ENCODE data around the gene CYRIA.

DNA sequence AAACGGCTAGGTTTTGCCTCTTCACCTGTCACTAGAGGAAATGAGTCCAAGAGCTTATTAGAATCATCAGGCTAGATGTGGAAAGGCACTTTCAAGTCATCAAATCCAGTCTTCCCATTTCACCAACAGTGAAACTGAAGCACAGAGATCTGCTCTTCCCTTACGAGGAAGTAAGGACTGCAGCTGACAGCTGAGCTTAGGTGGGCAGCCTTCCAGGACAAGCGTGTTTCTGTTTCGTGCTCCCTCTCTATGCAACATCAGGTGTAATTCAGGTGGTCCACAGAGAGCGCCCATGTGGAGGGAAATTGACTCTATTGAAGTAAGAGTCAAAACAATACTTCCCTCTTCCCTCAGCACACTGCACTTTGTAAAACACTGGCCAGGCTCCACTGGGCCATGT, 5.5 kb downstream of the CYRIA start:
- TF ChIP-seq POLR2A (IDR thresholded peaks at IDR 0.05), result no peak
- TF ChIP-seq, protein P1, sequence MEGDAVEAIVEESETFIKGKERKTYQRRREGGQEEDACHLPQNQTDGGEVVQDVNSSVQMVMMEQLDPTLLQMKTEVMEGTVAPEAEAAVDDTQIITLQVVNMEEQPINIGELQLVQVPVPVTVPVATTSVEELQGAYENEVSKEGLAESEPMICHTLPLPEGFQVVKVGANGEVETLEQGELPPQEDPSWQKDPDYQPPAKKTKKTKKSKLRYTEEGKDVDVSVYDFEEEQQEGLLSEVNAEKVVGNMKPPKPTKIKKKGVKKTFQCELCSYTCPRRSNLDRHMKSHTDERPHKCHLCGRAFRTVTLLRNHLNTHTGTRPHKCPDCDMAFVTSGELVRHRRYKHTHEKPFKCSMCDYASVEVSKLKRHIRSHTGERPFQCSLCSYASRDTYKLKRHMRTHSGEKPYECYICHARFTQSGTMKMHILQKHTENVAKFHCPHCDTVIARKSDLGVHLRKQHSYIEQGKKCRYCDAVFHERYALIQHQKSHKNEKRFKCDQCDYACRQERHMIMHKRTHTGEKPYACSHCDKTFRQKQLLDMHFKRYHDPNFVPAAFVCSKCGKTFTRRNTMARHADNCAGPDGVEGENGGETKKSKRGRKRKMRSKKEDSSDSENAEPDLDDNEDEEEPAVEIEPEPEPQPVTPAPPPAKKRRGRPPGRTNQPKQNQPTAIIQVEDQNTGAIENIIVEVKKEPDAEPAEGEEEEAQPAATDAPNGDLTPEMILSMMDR (IDR thresholded peaks at IDR 0.05 in 4 of 5, conservative IDR thresholded peaks at IDR 0.05 in 1 of 5), result no peak
